CD14-positive monocyte (primary cell): Measurements from ENCODE around the gene HIGD1C. TPM values are rescaled to one million over a fixed set of nuclear protein-coding genes. Genes with fewer than 3 reads are reported as not detected.
"Not testable (repeated sequence)": the region's sequence is repeated elsewhere in the genome, so short reads cannot be mapped to it uniquely, and the experiment has no call there.

ENCODE experiments used
- DNase-seq, 3 donors: peaks; one replicate each; pipeline ENCODE4 v3.0.0-alpha.2; 2011 to 2022
- H2AFZ ChIP-seq: 2 replicates; pipeline ENCODE4 v1.6.0; 2012; ENCODE audit warnings: mild to moderate bottlenecking, low read depth, low read length, inconsistent platforms; ENCODE audit not compliant: insufficient read depth, poor library complexity, severe bottlenecking
- H3K27ac ChIP-seq, 2 donors: 1 replicate in 1 of 2; 2 replicates in 1 of 2; pipeline ENCODE4 v1.5.1; 2012 to 2013; ENCODE audit warnings: low read length in 2 of 2, control low read depth in 1 of 2, inconsistent platforms in 1 of 2, low read depth in 1 of 2, mild to moderate bottlenecking in 1 of 2
- H3K27me3 ChIP-seq, 2 donors: one replicate each; pipeline versions ENCODE4 v1.6.0 to v1.6.1; 2011 to 2013; ENCODE audit warnings: low read length in 2 of 2; ENCODE audit not compliant: control insufficient read depth in 2 of 2, insufficient read depth in 2 of 2
- H3K36me3 ChIP-seq, 2 donors: replicated peaks in 1 of 2; 1 replicate in 1 of 2; 2 replicates in 1 of 2; pipeline versions ENCODE4 v1.5.1 to v1.6.1; 2012 to 2013; ENCODE audit warnings: low read length in 2 of 2, control low read depth in 1 of 2, inconsistent platforms in 1 of 2, mild to moderate bottlenecking in 1 of 2; ENCODE audit not compliant: insufficient read depth in 2 of 2, control insufficient read depth in 1 of 2
- H3K4me1 ChIP-seq, 2 donors: 1 replicate in 1 of 2; 2 replicates in 1 of 2; pipeline versions ENCODE4 v1.5.1 to v1.6.1; 2012 to 2013; ENCODE audit warnings: low read length in 2 of 2, control low read depth in 1 of 2, inconsistent platforms in 1 of 2, mild to moderate bottlenecking in 1 of 2, moderate library complexity in 1 of 2; ENCODE audit not compliant: insufficient read depth in 2 of 2, control insufficient read depth in 1 of 2
- H3K4me2 ChIP-seq: replicated peaks from 2 replicates; pipeline ENCODE3; 2012; ENCODE audit warnings: low read length, moderate library complexity, mild to moderate bottlenecking; ENCODE audit not compliant: poor library complexity, severe bottlenecking; ENCODE audit errors: extremely low read depth
- H3K4me3 ChIP-seq, 3 experiments: fragments of 200-600 bp in 1 of 3; sonication (generic) in 1 of 3; replicated peaks in 1 of 3; 1 replicate in 2 of 3; 2 replicates in 1 of 3; pipeline ENCODE4 v1.5.1; 2011 to 2013; ENCODE audit warnings: low read length in 3 of 3, mild to moderate bottlenecking in 3 of 3, control low read depth in 2 of 3, low read depth in 2 of 3, inconsistent platforms in 1 of 3, moderate library complexity in 1 of 3
- H3K79me2 ChIP-seq: 2 replicates; pipeline ENCODE4 v1.6.0; 2012; ENCODE audit warnings: mild to moderate bottlenecking, control low read depth, inconsistent platforms, low read length, moderate library complexity; ENCODE audit not compliant: insufficient read depth
- H3K9ac ChIP-seq: 2 replicates; pipeline ENCODE4 v1.6.0; 2017; ENCODE audit warnings: low read length, mild to moderate bottlenecking; ENCODE audit not compliant: insufficient read depth, poor library complexity, severe bottlenecking
- H3K9me3 ChIP-seq, 2 donors: replicated peaks in 1 of 2; 1 replicate in 1 of 2; 2 replicates in 1 of 2; pipeline versions ENCODE4 v1.5.1 to v1.6.1; 2012 to 2013; ENCODE audit warnings: low read length in 2 of 2, control low read depth in 1 of 2; ENCODE audit not compliant: control insufficient read depth in 1 of 2, insufficient read depth in 1 of 2
- H4K20me1 ChIP-seq: 2 replicates; pipeline ENCODE4 v1.6.0; 2012; ENCODE audit warnings: mild to moderate bottlenecking, low read length, control low read depth, moderate library complexity; ENCODE audit not compliant: insufficient read depth
- H3K27ac Mint-ChIP-seq, 7 donors: one replicate each; pipeline ENCODE4 v1.8.0; 2020; ENCODE audit warnings: mild to moderate bottlenecking in 7 of 7, mixed read lengths in 7 of 7, moderate library complexity in 6 of 7, inconsistent platforms in 2 of 7
- H3K27me3 Mint-ChIP-seq, 3 donors: one replicate each; pipeline ENCODE4 v1.8.0; 2021 to 2022; ENCODE audit warnings: low read depth in 3 of 3, mild to moderate bottlenecking in 3 of 3, mixed read lengths in 3 of 3, moderate library complexity in 3 of 3, inconsistent platforms in 1 of 3
- H3K36me3 Mint-ChIP-seq, 2 donors: one replicate each; pipeline ENCODE4 v1.8.0; 2020; ENCODE audit warnings: mixed read lengths in 2 of 2, inconsistent platforms in 1 of 2, mild to moderate bottlenecking in 1 of 2
- H3K4me1 Mint-ChIP-seq: one replicate; pipeline ENCODE4 v1.8.0; 2020; ENCODE audit warnings: mild to moderate bottlenecking, mixed read lengths
- H3K4me3 Mint-ChIP-seq, 2 donors: one replicate each; pipeline ENCODE4 v1.8.0; 2020; ENCODE audit warnings: mild to moderate bottlenecking in 2 of 2, mixed read lengths in 2 of 2, moderate library complexity in 1 of 2
- H3K9me3 Mint-ChIP-seq, 7 donors: one replicate each; pipeline ENCODE4 v1.8.0; 2020 to 2022; ENCODE audit warnings: mixed read lengths in 7 of 7, mild to moderate bottlenecking in 6 of 7, moderate library complexity in 6 of 7, inconsistent platforms in 2 of 7
- WGBS: methylation state at CpG from one replicate; pipeline ENCODE4 v1.1.5; 2013; ENCODE audit warnings: missing lambda C conversion rate; ENCODE audit not compliant: insufficient coverage; 5-methylcytosine and 5-hydroxymethylcytosine counted together
- intact Hi-C, 2 donors: fragments of 100-400 bp; cut with micrococcal nuclease; formaldehyde crosslinking; loops; one replicate each; pipeline versions ENCODE4 v1.15.0 to v1.15.1; 2023
- polyA plus RNA-seq, 3 donors: library from polyadenylated mRNA; depleted of rRNA in 1 of 3; unstranded in 2 of 3; stranded (reverse) in 1 of 3; fragments of 300-500 nt in 2 of 3; fragments of >200 nt in 1 of 3; fragmentation: Illumina TruSeq in 2 of 3; gene quantifications; 1 replicate in 2 of 3; 2 replicates in 1 of 3; pipeline ENCODE4 v1.2.3, GENCODE V29; 2012 to 2021
- TF ChIP-seq, protein P1 (sequence below): fragments of 200-600 bp; IDR thresholded peaks from one replicate; pipeline ENCODE4 v1.8.0; 2022; ENCODE audit warnings: antibody characterized with exemption, mild to moderate bottlenecking

The HIGD1C gene
- polyA plus RNA-seq, 3 donors, result not detected

GRCh38 chr12:50953047-50953446 is 703 bp downstream of the HIGD1C start:
- H3K4me1 ChIP-seq, result peaks cover 4 to 10% of the 10 kb centered on the region in 2 donors
- TF ChIP-seq, protein P1, sequence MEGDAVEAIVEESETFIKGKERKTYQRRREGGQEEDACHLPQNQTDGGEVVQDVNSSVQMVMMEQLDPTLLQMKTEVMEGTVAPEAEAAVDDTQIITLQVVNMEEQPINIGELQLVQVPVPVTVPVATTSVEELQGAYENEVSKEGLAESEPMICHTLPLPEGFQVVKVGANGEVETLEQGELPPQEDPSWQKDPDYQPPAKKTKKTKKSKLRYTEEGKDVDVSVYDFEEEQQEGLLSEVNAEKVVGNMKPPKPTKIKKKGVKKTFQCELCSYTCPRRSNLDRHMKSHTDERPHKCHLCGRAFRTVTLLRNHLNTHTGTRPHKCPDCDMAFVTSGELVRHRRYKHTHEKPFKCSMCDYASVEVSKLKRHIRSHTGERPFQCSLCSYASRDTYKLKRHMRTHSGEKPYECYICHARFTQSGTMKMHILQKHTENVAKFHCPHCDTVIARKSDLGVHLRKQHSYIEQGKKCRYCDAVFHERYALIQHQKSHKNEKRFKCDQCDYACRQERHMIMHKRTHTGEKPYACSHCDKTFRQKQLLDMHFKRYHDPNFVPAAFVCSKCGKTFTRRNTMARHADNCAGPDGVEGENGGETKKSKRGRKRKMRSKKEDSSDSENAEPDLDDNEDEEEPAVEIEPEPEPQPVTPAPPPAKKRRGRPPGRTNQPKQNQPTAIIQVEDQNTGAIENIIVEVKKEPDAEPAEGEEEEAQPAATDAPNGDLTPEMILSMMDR, result no peak
- H3K9me3 Mint-ChIP-seq, result peaks cover 0 to 3% (median 0%) of the 10 kb centered on the region in 7 donors
- H3K4me1 Mint-ChIP-seq, result peaks cover 10% of the 10 kb centered on the region
- H3K4me2 ChIP-seq, result no peak overlapping the region
- 96% methylated on average over 5 of the region's 7 CpGs for WGBS
- H3K79me2 ChIP-seq, result no peaks in the 10 kb centered on the region
- H3K36me3 ChIP-seq, result no peaks in the 10 kb centered on the region
- DNase-seq, result no peak
- no peak overlapping the region for H3K4me3 Mint-ChIP-seq
- H4K20me1 ChIP-seq, result no peaks in the 10 kb centered on the region
- no peaks in the 10 kb centered on the region for H3K9me3 ChIP-seq
- no peaks in the 10 kb centered on the region for H3K27me3 ChIP-seq
- H3K36me3 Mint-ChIP-seq, result peaks cover 0 to 3% of the 10 kb centered on the region in 2 donors
- no peak overlapping the region for H3K4me3 ChIP-seq
- intact Hi-C loops, result no loop called here
- peaks cover 0 to 1% (median 0%) of the 10 kb centered on the region in 3 donors for H3K27me3 Mint-ChIP-seq
- H3K27ac Mint-ChIP-seq, result no peak overlapping the region
- H3K27ac ChIP-seq, result no peak overlapping the region
- H3K9ac ChIP-seq, result no peak overlapping the region
- H2AFZ ChIP-seq, result no peak overlapping the region

- H3K4me2 ChIP-seq, intact Hi-C loops, H3K27ac Mint-ChIP-seq, H3K9me3 Mint-ChIP-seq, H3K9ac ChIP-seq, H3K9me3 ChIP-seq, H3K4me3 ChIP-seq, H2AFZ ChIP-seq, DNase-seq, H3K36me3 Mint-ChIP-seq, H4K20me1 ChIP-seq, H3K27me3 ChIP-seq, H3K4me3 Mint-ChIP-seq, H3K4me1 Mint-ChIP-seq, H3K27ac ChIP-seq, H3K27me3 Mint-ChIP-seq, H3K4me1 ChIP-seq, H3K36me3 ChIP-seq, H3K79me2 ChIP-seq: not testable (repeated sequence)
- WGBS, result no CpG with 5 or more reads among the region's 2 CpGs
Measured at GRCh38 chr12:50954789-50955188, 2.4 kb downstream of the HIGD1C start.
